ENCODE measurements around the gene COL11A1. TPM values are rescaled to one million over a fixed set of nuclear protein-coding genes. Genes with fewer than 3 reads are reported as not detected.

The COL11A1 gene
- total and polyA plus RNA-seq, 2 experiments from 2014 or later = 12.3 to 12.5 TPM

- TF ChIP-seq ZNF462 (CRISPR knock-in tag; IDR thresholded peaks at IDR 0.05) (no peak), STAT1 (IDR thresholded peaks at IDR 0.05; ENCODE audit: unreplicated experiment) (no peak), EZH2phosphoT487 (IDR thresholded peaks at IDR 0.05; ENCODE audit: unreplicated experiment) (no peak), ZNF114 (CRISPR knock-in tag; IDR thresholded peaks at IDR 0.05) (no peak)
Measured at GRCh38 chr1:102899935-102900334, 208.4 kb downstream of the COL11A1 start (continued).

DNA sequence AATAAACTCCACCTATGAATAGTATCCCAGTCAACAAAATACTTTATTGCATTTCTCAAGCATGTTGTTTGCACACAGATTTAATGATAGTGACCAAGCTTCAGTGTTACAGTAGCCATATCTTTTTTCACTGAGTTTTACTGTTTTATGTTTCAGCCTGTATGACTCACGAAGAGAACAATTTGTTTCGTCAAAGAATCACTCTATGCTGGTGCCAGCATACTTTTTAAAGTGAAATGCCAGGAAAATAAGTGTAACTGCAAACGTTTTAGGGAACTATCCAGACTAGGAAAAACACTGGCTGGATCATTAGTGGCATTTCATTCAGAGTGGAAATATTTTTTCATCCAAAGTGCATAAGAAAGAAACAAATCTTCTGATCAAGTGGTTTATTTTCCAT lies 210.8 kb downstream of the COL11A1 start:
- DNase-seq (ENCODE audit: low spot score) (no peak), ATAC-seq (no peak)
- no peaks in the 10 kb centered on the region for H3K4me1 Mint-ChIP-seq
- H4K20me1 ChIP-seq (replicated peaks; ENCODE audit: insufficient read depth) = no peaks in the 10 kb centered on the region
- no peaks in the 10 kb centered on the region for H3K27me3 ChIP-seq (ENCODE audit: insufficient read depth)
- H3K4me3 Mint-ChIP-seq = no peak overlapping the region
- no peaks in the 10 kb centered on the region for H3K4me1 ChIP-seq (ENCODE audit: insufficient read depth)
- H3K27ac Mint-ChIP-seq = no peak overlapping the region
- TF ChIP-seq EZH2phosphoT487 (IDR thresholded peaks at IDR 0.05; ENCODE audit: unreplicated experiment) (no peak), POLR2AphosphoS5 (IDR thresholded peaks at IDR 0.05; ENCODE audit: low read depth) (no peak), ZNF462 (CRISPR knock-in tag; IDR thresholded peaks at IDR 0.05) (no peak), NANOG (IDR thresholded peaks at IDR 0.05; ENCODE audit: borderline replicate concordance) (no peak), ZNF331 (CRISPR knock-in tag; IDR thresholded peaks at IDR 0.05; ENCODE audit: low read depth) (no peak), EZH2 (IDR thresholded peaks at IDR 0.05; ENCODE audit: low read depth, unreplicated experiment) (no peak), JUNB (IDR thresholded peaks at IDR 0.05; ENCODE audit: unreplicated experiment) (no peak), STAT1 (IDR thresholded peaks at IDR 0.05; ENCODE audit: unreplicated experiment) (no peak)
- TF ChIP-seq, protein P1, sequence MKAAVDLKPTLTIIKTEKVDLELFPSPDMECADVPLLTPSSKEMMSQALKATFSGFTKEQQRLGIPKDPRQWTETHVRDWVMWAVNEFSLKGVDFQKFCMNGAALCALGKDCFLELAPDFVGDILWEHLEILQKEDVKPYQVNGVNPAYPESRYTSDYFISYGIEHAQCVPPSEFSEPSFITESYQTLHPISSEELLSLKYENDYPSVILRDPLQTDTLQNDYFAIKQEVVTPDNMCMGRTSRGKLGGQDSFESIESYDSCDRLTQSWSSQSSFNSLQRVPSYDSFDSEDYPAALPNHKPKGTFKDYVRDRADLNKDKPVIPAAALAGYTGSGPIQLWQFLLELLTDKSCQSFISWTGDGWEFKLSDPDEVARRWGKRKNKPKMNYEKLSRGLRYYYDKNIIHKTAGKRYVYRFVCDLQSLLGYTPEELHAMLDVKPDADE (IDR thresholded peaks at IDR 0.05) = no peak
- H3K27ac ChIP-seq (ENCODE audit: low read depth) = no peak overlapping the region
- no peak overlapping the region for H2AFZ ChIP-seq
- no peaks in the 10 kb centered on the region for H3K36me3 Mint-ChIP-seq (ENCODE audit: low read depth)
- no peaks in the 10 kb centered on the region for H3K79me2 ChIP-seq (replicated peaks; ENCODE audit: insufficient read depth)
- no peaks in the 10 kb centered on the region for H3F3A ChIP-seq (replicated peaks; ENCODE audit: low read depth)
- H3K36me3 ChIP-seq (ENCODE audit: insufficient read depth) = no peaks in the 10 kb centered on the region
- no peak overlapping the region for H3K4me2 ChIP-seq
- no peaks in the 10 kb centered on the region for H3K27me3 Mint-ChIP-seq (ENCODE audit: insufficient read depth, low read depth, poor library complexity)
- no peaks in the 10 kb centered on the region for H3K9me3 Mint-ChIP-seq
- H3K9me2 ChIP-seq (ENCODE audit: insufficient read depth) = no peaks in the 10 kb centered on the region
- H3K4me3 ChIP-seq = no peak overlapping the region

Data from GM23338 (cell line).